OCI-M2 (cell line): ENCODE results near the gene ARL11.
"Not testable (repeated sequence)": the region's sequence is repeated elsewhere in the genome, so short reads cannot be mapped to it uniquely, and the experiment has no call there.

ENCODE experiments used
- DNase-seq: peaks from one replicate; lab custom pipeline; 2025; ENCODE audit not compliant: unreplicated experiment; lab: John Stamatoyannopoulos, UW

Gene ARL11

DNA sequence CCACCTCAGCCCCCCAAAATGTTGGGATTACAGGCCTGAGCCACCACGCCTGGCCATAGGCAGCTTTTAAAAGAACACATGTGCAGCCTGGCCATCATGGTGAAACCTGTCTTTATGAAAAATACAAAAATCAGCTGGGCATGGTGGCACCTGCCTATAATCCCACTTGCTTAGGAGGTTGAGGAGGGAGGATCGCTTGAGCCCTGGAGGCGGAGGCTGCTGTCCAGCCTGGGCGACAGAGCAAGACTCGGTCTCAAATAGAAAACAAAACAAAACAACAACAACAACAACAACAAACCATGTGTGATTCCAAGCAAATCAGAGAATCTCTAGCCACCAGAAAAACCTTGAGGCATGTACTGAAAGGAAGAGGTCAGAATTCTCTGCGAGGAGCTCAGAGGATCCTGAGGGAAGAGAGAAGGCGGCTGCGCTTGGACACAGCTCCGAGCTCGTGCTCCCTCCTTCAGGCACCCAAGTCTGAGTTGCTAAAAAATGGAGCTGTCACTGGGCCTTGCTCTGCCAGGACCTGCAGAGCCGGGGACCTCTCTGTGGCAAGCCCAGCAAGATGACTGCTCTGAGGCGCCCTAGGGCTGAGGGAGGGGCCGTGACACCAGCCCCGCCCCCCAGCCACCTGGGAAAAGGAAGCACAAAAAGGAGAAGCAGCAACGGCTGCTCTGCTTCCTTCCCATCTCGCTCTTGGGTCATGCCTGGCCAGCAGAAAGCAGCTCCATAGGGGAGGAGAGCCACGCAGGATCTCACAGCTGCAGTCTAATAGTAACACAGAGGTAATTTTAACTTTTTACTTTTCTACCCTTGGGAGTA lies at the start of gene ARL11:
TSS of gene ARL11 (plus strand) at position 677 of the 822 bp plus-strand sequence. CDS start 1,941 bp downstream, outside the sequence.
- no peak for DNase-seq

DNA sequence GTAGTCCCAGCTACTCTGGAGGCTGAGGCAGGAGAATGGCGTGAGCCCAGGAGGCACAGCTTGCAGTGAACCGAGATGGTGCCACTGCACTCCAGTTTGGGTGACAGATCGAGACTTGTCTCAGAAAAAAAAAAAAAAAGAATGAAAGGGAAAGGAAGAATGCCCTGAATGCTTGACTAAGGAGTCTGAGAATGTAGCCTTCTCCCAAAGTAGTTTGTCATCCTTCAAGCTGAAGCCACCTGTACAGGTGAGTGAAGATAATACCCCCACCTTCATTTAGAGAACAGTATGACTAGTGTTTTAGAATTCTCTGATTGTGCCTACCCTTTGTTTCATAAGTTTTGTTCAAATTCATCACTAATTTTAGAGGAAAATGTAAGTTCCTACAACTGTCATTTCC lies 48.8 kb upstream of the ARL11 start:
- DNase-seq = no peak

DNA sequence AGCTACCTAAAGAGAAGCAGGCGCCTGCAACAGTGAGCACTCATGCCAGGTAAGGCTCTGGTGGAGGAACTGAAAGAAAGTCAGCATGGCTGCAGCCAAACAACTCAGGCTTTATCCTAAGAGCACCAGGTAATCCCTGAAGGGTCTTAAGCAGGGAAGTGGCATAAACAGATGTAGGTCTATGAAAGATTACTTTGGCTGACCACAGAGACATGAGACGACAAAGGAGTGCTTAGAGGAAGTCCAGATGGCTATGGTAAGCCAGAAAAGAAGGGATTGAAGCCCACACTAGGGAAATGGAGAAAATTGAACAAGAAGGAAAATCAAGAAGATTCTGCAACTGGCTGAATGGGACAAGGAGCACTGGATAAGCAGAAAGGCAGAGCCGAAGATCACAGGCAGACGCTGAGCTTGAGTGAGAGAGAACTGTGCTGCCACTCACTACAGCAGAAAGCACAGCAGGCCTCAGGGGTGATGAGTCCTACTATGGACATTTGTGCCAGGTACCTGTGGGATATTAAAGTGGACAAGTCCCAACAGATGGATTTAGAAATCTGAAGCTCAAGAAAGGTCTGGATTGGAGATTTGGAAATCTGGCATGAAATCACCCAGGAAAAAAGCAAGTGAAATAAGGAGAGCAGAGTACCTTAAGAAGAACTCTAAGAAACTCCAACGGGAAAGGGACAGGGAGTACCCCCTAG lies 47.2 kb upstream of the ARL11 start:
- DNase-seq = no peak

DNA sequence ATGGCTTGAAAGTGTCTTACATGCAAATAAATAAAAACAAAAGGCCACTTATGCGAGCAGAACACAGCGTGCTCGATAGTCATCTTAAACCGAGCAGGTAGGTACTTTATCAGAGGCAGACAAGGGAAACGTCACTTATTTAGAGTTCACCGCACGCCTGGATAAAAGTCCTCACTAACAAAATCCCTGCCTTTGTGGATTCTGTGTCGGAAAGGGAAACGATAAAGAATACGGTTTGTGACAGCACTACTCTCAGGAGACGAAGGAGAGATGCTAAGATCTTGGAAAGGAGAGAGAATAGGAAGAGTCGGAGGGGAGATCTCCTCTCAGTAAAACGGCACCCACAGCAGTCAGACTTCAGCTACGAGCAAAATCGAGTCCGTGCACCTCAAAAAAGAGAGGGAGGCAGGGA lies 43.5 kb upstream of the ARL11 start:
- no peak for DNase-seq

DNA sequence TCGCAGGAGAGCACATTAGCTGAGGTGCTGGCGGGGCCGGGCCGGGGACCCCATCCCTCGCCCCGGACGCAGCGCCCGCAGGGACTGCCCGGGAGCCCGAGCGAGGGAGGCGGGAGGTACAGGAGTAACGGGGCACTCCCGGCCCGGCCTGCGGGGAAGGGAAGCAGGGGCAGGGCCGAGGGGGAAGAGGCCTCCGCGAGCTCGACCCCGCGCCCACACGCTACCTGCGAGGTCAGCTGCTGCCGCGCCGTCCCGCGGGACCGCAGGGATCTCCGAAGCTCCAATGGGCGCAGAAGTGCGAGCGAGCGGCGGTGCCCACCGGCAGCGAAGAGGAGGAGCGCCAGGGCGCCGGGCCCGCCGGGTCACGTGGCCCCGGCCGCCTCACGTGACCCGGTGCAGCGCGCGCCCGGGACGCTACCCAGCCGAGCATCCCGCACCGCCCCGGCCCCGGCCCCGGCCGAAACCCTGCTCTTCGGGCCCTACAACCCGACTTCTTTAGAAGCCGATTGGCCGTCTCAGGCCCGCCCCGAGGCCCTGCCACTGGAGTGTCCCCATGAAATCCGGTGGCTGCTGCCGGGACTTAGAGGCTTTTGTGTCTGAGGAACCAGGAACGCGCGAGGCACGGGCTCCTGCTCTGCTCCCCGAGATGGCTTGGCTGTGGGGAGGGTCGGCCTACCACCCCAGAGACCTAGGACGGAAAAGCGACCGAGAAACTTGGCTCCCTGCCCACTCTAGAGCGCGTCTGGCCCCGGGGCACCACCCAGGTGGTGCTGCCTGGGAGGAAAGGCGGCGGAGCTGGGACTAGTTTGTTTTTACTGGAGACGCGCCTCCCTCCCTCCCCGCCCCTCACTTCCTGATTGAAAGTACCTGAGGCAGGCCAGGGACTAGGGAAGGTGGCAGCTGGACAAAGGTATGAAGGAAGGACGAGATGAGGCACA lies 42.8 kb upstream of the ARL11 start, which contains the start of gene RCBTB1:
TSS of gene RCBTB1 (minus strand) at position 339 of the 938 bp plus-strand sequence. CDS start 18,279 bp downstream, outside the sequence.
- no peak for DNase-seq

DNA sequence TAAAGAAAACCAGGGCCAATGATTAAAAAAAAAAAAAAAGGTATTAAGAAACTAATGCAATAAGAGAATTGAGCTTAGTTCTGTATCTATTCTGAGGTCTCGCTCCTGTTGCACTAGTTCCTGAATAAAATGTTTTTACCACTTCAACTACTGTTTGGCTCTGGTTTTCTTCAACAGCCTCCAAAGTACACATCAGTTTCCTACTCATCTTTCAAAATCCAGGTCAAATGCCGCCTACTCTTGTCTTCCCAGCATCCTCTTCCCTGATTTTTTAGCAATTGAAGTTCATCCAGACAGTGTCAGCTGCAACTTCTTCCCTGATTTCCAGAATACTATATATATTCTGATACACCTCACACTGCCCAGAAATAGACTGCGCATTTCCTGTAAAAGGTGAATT lies 41.6 kb upstream of the ARL11 start:
- no peak for DNase-seq

DNA sequence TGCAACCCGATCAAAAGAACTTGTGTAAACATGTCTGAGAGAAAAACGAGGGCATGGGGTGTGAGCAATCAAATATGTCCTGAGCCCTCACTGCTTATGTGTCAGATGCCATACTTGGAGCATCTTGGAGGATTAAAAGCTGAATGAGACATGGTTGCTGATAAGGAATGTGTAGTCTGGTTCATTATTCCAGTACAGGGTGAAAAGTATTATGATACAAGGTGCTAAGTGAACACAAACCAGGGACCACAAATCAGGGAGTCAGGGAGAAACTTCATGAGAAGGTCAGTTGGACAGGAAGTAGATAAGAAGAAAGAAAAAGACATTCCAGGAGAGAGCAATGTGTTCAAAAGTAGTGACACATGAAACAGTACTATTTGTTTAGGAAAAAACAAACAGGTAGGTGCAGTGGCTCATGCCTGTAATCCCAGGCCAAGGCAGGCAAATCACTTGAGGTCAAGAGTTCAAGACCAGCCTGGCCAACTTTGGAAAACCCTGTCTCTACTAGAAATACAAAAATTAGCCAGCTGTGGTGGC lies 40.9 kb upstream of the ARL11 start:
- DNase-seq = no peak

DNA sequence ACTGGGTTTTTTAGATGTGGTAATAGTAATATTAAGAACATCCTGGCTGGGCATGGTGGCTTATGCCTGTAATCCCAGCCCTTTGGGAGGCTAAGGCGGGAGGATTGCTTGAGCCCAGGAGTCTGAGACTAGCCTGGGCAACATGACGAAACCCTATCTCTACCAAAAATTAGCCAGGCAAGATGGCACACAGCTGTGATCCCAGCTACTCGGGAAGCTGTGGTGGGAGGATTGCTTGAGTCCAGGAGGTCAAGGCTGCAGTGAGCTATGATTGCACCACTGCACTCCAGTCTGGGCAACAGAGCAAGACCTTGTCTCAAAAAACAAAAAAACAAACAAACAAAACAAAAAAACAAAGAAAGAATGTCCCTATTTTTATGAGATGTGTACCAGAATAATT lies 37.6 kb upstream of the ARL11 start:
- DNase-seq = not testable (repeated sequence)

DNA sequence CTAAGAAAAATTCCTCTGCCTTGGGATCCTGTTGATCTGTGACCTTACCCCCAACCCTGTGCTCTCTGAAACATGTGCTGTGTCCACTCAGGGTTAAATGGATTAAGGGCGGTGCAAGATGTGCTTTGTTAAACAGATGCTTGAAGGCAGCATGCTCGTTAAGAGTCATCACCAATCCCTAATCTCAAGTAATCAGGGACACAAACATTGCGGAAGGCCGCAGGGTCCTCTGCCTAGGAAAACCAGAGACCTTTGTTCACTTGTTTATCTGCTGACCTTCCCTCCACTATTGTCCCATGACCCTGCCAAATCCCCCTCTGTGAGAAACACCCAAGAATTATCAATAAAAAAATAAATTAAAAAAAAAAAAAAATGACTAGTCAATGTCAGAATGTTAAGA lies 34.4 kb upstream of the ARL11 start:
- not testable (repeated sequence) for DNase-seq

DNA sequence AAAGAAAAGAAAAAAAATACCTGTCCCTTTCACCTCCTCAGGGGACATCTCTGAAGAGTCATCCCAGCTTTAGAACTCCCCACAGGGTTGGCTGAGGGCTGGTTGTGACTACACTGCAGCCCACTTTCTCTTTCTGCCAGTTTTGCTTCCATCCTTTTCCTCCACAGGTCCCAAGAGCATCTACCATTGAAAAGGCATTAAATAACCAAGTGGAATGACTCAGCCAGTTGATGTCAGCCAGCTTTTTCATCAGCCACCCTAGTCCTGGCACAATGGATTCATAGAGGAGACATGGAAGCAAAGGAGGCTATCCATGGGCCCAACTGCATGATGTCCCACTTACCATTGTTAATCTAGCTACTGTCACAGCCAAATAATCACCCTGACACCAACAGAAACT lies 33.7 kb upstream of the ARL11 start:
- no peak for DNase-seq

DNA sequence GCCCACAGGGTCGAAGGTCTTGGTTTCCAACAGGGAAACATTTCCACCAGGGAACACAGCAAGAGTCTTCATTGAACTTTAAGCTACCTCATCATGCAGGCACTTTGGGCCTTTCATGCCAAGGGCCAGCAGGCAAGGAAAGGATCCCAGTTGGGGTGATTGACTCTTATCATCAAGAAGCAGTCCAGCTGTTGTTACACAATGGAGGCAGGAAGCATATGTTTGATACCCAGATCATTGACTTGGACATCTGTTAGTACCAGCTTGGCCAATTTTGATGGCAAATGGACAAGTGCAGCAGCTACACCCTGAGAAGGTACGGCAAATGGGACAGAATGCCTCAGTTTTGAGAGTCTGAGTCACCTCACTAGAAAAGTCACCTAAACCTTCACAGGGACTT lies 32.1 kb upstream of the ARL11 start:
- no peak for DNase-seq

DNA sequence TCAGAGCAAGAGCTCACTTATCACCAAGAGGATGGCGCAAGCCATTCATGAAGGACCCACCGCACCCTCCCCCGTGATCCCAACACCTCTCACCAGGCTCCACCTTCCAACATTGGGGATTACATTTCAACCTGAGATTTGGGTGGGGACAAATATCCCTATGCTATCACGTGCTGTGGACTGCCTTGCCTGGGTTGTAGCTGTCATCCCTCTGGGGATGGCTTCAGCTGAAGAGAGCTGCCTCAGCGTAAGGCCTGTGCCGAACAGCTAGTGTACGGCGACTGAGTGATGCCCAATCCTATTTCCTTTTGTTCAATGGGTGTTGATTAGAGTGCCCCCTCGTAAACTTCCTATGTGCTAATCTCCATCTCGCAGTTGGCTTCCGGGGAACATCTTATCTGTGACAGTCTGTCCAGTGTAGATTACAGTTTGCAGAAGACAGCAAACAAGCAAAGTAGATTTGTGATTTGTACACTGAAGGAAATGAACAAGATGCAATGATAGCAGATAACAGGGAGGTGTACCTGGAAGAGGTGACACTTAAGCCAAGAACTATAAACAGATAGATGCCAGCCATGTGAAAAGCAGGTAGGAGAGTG lies 31.2 kb upstream of the ARL11 start:
- no peak for DNase-seq

DNA sequence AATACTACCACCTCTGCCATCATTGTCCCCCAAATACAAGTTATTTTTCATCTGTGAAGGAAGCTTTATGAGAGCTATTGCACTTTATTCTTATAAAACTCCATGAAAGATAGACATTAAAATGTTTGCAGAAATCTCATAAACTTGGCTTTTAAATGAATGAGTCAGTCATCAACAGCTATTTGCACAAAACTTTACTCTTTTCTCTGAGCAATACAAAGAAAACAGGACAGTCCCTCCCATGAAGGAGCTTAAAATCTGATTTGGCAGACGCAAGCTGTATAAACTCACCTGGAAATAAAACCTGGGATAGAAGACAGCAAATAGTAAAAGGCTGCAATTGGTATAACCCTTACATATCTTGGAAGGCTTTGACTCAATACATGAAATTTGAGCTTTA lies 26.3 kb upstream of the ARL11 start:
- DNase-seq = no peak

DNA sequence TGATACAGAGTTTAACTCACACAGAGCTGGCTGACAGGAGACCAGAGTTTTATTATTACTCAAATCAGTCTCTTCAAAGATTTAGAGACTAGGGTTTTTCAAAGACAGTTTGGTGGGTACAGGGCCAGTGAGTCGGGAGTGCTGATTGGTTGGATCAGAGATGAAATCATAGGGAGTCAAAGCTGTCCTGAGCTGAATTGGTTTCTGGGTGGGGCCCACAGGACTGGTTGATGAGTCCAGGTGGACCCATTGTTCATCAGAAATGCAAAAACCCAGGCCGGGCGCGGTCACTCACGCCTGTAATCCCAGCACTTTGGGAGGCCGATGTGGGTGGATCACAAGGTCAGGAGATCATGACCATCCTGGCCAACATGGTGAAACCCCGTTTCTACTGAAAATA lies 25.7 kb upstream of the ARL11 start:
- DNase-seq = not testable (repeated sequence)

DNA sequence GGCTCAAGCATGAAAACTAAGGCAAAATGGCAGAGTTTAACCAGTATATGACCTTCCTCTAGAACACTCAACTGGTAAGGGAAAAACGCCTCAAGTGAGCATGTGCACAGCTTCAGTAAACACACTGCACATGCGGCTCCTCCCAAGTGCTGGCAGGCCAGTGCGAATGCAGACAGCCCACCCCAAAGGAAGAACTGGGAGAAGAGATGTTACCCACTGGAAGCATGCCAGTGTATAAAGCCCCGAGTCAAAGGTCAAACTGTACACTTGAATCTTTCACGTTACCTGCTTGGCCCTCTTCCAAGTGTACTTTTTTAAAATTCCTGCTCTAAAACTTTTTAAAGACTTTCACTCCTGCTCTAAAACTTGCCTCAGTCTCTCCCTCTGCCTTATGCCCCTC lies 23.7 kb upstream of the ARL11 start:
- no peak for DNase-seq

DNA sequence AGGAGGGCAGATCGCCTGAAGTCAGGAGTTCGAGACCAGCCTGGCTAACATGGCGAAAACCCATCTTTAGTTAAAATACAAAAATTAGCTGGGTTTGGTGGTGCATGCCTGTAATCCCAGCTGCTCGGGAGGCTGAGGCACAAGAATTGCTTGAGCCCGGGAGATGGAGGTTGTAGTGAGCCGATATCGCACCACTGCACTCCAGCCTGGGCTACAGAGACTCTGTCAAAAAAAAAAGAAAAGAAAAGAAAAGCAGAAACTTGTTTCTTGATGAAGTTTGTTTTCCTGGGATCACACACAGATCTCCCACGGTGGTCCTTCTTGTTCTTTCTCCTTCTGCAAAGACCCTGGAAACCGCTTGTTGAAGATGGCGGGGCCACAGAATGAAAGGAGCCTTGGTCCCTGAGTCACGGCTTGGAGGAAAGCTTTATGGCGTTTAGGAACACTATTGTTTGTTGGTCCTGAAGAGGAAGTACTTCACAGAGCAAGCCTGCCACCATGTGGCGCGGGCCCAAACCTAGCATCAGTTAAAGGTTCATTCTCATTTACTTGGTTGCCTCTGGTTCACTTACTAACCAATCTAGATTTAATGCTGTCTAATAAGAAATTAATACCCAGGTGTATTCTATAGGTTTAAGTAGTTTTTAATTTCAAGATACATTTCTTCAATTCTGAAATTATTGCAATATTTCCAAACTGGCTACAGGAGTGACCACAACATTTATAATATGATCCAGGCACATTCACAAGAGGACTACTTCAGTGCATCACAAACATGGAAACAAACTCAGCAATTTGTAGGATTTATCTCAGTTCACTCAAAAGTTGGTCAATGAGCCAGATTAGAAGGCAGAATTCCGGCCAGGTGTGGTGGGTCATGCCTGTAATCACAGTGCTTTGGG lies 21.3 kb upstream of the ARL11 start:
- DNase-seq = peak; percentile 29

DNA sequence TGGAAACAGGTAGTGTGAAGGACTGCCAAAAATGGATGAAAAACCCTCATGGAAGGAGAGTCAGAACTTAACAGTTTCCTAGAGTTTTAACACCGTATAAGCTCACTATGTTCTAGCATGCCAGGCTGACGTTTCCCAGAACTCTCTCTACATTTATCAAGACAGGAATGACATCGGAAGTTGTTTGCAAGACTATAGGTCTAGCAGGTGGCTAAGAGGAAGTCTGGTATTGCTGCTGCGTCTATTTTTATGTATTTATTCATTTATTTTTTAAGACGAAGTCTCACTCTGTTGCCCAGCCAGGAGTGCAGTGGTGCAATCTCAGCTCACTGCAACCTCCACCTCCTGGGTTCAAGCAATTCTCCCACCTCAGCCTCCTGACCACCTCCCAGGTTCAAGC lies 20.5 kb upstream of the ARL11 start:
- DNase-seq = no peak

DNA sequence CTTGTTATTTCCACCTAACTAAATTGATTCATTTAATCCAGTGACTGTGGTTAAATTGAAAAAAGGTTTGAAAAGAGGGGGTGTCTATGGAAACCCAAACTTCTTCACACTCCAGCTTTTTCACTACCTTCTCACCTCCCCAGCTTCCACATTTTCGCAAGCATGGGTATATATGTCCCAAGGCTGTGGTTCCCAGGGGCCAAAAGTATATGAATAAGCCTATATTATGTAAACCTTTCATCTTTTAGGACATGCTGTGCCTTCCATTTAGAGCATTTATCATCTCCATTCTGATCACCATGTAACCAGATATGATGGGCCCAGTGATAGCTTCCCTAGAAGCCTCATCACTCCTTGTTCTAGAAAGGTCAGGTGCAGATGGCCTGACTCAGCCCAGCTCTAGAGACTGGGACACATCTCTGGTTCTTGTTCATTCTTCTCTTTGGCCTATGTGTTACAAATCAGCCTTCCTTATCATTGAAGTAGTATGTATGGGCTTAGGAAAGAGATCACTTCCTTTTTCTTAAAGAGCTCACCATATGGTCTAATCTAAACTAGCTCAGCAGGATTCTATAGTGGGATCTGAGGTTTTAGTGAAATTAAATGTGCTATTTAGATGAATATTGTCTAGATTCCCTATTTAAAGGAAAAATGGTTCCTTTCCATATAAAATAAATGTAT lies 19.5 kb upstream of the ARL11 start:
- DNase-seq = no peak

DNA sequence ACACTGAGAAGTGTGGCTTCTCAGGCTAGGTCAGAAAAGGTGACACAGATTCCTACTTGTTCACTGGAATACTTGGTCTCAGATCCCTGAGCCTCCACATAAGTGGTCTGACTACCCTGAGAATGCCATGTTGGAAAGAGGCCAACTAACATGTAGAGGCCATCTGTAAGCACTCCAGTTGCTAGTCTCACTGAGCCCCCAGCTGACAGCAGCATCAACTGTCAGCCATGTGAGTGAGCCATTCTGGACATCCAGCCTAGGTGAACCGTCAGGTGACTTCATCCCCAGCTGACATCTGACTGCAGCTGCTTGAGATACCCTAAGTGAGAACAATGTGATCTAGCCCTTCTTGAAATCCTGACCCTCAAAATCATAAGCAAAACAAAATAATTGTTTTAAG lies 18.1 kb upstream of the ARL11 start:
- DNase-seq = no peak
